ENCODE results near the gene CWC25. TPM values are rescaled to one million over a fixed set of nuclear protein-coding genes. Genes with fewer than 3 reads are reported as not detected.

Gene CWC25
- polyA plus RNA-seq, 1 of the 3 experiments (the other 2 are of a cell fraction): 15.6 TPM

- ChIA-PET CTCF (interaction anchor here (0.5 to 2.1 kb wide), 11 partner anchors 10 to 443 kb away, joined by 3 to 9 read pairs (median 3); partner anchors contain the start of genes CWC25 and PSMB3), POLR2A (no interaction called here)
- WGBS (ENCODE audit: low lambda C conversion rate): 60% methylated on average over 1 of the region's 3 CpGs
Observed at GRCh38 chr17:38762231-38762630, 62.9 kb downstream of the CWC25 start.

More at GRCh38 chr17:38762231-38762630, 62.9 kb downstream of the CWC25 start:
- Histone ChIP-seq H3K4me2 (no peak overlapping the region), H3K9me3 (no peaks in the 10 kb centered on the region), H3K27me3 (ENCODE audit: insufficient read depth) (no peaks in the 10 kb centered on the region), H3K9ac (no peak overlapping the region), H3F3A (replicated peaks; ENCODE audit: insufficient read depth) (peaks cover 24% of the 10 kb centered on the region), H3K27ac (ENCODE audit: low read depth in 2 of 2, low read length in 1 of 2) (no peak overlapping the region), H3K9me2 (no peaks in the 10 kb centered on the region), H3K4me1 (ENCODE audit: control insufficient read depth in 1 of 2, insufficient read depth in 2 of 2, low read depth in 1 of 2, low read length in 1 of 2) (no peaks in the 10 kb centered on the region), H2AFZ (ENCODE audit: low read depth) (no peak overlapping the region), H3K4me3 (ENCODE audit: low read depth in 2 of 2, low read length in 1 of 2) (no peak overlapping the region), H3K36me3 (replicated peaks in 1 of 2; ENCODE audit: control insufficient read depth in 1 of 2, insufficient read depth in 2 of 2, low read length in 1 of 2) (peaks cover 57 to 63% of the 10 kb centered on the region in 2 experiments), H3K79me2 (ENCODE audit: insufficient read depth) (peaks cover 15% of the 10 kb centered on the region; the same call in 1 of the 2 replicates), H4K20me1 (ENCODE audit: insufficient read depth) (peaks cover 8% of the 10 kb centered on the region; the same call in 1 of the 2 replicates)
- DNase-seq: no peak
- no peak for TF ChIP-seq POLR2AphosphoS5 (IDR thresholded peaks at IDR 0.05; ENCODE audit: low read depth, low read length)
- no peak for TF ChIP-seq RFX5 (IDR thresholded peaks at IDR 0.05; ENCODE audit: low read length)
- no peak for TF ChIP-seq TAF1 (IDR thresholded peaks at IDR 0.05; ENCODE audit: borderline replicate concordance, low read depth, low read length)
- no peak for TF ChIP-seq JUND (IDR thresholded peaks at IDR 0.05)
- no peak for TF ChIP-seq MAX (IDR thresholded peaks at IDR 0.05; ENCODE audit: low read depth)
- TF ChIP-seq FOSL2 (IDR thresholded peaks at IDR 0.05; ENCODE audit: borderline replicate concordance, low read depth): no peak
- no peak for TF ChIP-seq FOXM1 (IDR thresholded peaks at IDR 0.05; ENCODE audit: low read depth)
- no peak for TF ChIP-seq MXI1 (IDR thresholded peaks at IDR 0.05; ENCODE audit: low read depth, low read length)
- TF ChIP-seq GABPA (IDR thresholded peaks at IDR 0.05; ENCODE audit: low read depth): no peak
- TF ChIP-seq USF2 (IDR thresholded peaks at IDR 0.05; ENCODE audit: borderline replicate concordance, low read depth, low read length): no peak
- TF ChIP-seq CTCF (IDR thresholded peaks at IDR 0.05): no peak
- TF ChIP-seq ZBTB33 (IDR thresholded peaks at IDR 0.05; ENCODE audit: borderline replicate concordance, low read depth): no peak
- TF ChIP-seq EP300 (IDR thresholded peaks at IDR 0.05; ENCODE audit: borderline replicate concordance in 1 of 2, low read depth in 1 of 2, low read length in 1 of 2): no peak
- TF ChIP-seq RAD21 (IDR thresholded peaks at IDR 0.05; ENCODE audit: low read length): no peak
- TF ChIP-seq YY1 (IDR thresholded peaks at IDR 0.05; ENCODE audit: low read depth): no peak
- no peak for TF ChIP-seq CHD2 (IDR thresholded peaks at IDR 0.05; ENCODE audit: low read length, partially characterized antibody)

All from SK-N-SH (cell line).